D721Med (cell line): ENCODE measurements around the gene ZNF486.
"Not testable (repeated sequence)": the region's sequence is repeated elsewhere in the genome, so short reads cannot be mapped to it uniquely, and the experiment has no call there.

Experiments used
- DNase-seq: peaks from one replicate; pipeline ENCODE4 v3.0.0; 2011; ENCODE audit warnings: low spot score; ENCODE audit not compliant: insufficient read length
- FAIRE-seq: peaks from 2 replicates; lab custom pipeline; 2011; peaks lifted over from hg19 to GRCh38; lab: Jason Lieb, UNC
- TF ChIP-seq, protein P1 (sequence below): IDR thresholded peaks from 2 replicates; pipeline ENCODE4 v1.5.1; 2012; ENCODE audit warnings: mild to moderate bottlenecking, control low read depth; ENCODE audit not compliant: insufficient read depth; ENCODE audit errors: missing control alignments

The ZNF486 gene

DNA sequence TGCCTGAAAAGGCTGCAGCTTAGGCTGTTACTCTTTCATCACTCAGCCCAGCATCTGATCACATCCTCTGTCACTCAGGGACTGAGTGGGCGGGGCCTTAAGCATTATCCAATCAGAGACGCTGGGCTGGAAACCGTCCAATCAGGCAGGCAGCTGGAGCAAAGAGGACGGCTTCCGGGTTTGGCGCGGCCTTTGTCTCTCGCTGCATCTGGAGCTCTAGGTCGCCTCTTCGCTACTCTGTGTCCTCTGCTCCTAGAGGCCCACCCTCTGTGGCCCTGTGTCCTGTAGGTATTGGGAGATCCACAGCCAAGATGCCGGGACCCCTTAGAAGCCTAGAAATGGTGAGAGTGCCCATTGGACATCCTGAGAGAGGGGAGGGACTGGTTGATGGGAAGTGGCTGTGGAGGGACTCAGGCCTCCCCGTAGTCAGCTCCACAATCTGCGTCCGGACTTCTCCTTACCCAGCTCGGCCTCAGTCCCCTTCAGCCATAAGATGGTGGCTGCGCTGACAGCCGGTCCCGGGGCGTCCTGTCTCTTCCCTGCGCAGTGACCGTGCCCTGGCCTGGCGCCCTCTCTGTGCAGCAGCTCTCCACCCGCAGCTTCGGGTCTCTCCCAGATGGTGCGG, at the start of gene ZNF486:
Gene ZNF486, plus strand, starts transcription at position 195 of the 625 bp plus-strand sequence. Its CDS starts 117 bp downstream, at position 312.
- FAIRE-seq (peak; percentile 60), DNase-seq (peak; percentile 46)
- TF ChIP-seq, protein P1, sequence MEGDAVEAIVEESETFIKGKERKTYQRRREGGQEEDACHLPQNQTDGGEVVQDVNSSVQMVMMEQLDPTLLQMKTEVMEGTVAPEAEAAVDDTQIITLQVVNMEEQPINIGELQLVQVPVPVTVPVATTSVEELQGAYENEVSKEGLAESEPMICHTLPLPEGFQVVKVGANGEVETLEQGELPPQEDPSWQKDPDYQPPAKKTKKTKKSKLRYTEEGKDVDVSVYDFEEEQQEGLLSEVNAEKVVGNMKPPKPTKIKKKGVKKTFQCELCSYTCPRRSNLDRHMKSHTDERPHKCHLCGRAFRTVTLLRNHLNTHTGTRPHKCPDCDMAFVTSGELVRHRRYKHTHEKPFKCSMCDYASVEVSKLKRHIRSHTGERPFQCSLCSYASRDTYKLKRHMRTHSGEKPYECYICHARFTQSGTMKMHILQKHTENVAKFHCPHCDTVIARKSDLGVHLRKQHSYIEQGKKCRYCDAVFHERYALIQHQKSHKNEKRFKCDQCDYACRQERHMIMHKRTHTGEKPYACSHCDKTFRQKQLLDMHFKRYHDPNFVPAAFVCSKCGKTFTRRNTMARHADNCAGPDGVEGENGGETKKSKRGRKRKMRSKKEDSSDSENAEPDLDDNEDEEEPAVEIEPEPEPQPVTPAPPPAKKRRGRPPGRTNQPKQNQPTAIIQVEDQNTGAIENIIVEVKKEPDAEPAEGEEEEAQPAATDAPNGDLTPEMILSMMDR: no peak

DNA sequence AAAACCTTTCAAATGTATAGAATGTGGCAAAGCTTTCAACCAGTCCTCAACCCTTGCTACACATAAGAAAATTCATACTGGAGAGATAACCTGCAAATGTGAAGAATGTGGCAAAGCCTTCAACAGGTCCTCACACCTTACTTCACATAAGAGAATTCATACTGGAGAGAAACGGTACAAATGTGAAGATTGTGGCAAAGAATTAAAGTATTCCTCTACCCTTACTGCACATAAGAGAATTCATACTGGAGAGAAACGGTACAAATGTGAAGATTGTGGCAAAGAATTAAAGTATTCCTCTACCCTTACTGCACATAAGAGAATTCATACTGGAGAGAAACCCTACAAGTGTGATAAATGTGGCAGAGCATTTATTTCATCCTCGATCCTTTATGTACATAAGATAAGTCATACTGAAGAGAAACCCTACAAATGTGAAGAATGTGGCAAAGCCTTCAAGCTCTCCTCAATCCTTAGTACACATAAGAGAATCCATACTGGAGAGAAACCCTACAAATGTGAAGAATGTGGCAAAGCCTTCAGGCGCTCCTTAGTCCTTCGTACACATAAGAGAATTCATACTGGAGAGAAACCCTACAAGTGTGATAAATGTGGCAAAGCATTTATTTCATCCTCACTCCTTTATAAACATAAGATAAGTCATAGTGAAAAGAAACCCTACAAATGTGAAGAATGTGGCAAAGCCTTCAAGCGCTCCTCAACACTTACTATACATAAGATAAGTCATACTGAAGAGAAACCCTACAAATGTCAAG, 48.8 kb upstream of the ZNF486 start:
- not testable (repeated sequence) for DNase-seq, FAIRE-seq

DNA sequence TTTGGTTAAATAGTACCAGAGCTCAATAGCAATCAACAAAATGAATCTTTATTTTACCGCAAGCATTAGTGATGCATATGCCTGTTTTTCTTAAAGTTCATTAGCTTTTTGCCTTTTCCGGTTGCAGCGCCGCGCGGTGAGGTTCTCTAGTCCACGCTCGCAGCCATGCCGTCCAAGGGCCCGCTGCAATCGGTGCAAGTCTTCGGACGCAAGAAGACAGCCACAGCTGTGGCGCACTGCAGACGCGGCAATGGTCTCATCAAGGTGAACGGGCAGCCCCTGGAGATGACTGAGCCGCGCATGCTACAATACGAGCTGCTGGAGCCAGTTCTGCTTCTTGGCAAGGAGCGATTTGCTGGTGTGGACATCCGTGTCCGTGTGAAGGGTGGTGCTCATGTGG, 42.1 kb upstream of the ZNF486 start:
- TF ChIP-seq, protein P1: no peak
- no peak for DNase-seq
- no peak for FAIRE-seq

DNA sequence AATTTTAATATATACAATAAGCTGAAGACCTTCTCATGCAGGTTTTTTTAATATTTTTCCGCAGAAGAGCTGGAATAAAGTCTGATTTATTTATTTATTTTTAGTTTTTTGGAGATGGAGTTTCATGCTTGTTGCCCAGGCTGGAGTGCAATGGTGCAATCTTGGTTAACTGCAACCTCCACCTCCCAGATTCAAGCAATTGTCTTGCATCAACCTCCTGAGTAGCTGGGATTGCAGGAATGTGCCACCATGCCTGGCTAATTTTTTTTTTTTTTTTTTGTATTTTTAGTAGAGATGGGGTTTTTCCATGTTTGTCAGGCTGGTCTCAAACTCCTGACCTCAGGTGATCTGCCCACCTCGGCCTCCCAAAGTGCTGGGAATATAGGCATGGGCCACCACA, 34.1 kb upstream of the ZNF486 start:
- FAIRE-seq: not testable (repeated sequence)

DNA sequence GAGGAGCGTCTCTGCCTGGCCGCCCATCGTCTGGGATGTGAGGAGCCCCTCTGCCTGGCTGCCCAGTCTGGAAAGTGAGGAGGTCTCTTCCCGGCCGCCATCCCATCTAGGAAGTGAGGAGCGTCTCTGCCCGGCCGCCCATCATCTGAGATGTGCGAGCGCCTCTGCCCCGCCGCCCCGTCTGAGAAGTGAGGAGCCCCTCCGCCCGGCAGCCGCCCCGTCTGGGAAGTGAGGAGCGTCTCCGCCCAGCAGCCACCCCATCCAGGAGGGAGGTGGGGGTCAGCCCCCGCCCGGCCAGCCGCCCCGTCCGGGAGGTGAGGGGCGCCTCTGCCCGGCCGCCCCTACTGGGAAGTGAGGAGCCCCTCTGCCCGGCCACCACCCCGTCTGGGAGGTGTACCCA, 29.3 kb upstream of the ZNF486 start:
- not testable (repeated sequence) for FAIRE-seq, DNase-seq

More for the DNA sequence above, 34.1 kb upstream of the ZNF486 start:
- DNase-seq: not testable (repeated sequence)

DNA sequence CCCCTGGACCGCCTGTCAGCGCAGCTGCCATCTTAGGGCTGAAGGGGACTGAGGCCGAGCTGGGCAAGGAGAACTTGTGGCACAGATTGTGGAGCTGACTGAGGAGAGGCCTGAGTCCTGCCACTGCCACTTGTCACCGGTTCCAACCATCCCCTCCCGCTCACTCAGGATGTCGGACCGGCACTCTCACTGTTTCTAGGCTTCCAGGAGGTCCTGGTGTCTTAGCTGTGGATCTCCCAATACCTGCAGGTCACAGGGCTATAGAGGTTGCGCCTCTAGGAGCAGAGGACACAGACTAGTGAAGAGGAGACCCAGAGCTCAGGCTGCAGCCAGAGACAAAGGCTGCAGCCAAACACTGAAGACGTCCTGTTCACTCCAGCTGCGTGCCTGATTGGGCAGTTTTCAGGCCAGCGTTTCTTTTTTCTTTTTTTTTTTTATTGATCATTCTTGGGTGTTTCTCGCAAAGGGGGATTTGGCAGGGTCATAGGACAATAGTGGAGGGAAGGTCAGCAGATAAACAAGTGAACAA, 15.3 kb upstream of the ZNF486 start:
- DNase-seq: no peak
- TF ChIP-seq, protein P1: no peak
- no peak for FAIRE-seq

DNA sequence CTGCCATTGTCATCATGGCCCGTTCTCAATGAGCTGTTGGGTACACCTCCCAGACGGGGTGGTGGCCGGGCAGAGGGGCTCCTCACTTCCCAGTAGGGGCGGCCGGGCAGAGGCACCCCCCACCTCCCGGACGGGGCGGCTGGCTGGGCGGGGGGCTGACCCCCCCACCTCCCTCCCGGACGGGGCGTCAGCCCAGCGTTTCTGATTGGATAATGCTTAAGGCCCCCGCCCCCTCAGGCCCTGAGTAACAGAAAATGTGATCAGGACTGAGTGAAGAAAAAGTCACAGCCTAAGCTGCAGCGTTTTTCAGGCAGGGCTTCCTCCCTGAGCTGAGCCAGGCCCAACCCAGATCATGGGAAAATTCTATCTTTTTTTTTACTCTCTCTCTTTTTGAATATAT, 14.5 kb upstream of the ZNF486 start:
- FAIRE-seq, DNase-seq: not testable (repeated sequence)

DNA sequence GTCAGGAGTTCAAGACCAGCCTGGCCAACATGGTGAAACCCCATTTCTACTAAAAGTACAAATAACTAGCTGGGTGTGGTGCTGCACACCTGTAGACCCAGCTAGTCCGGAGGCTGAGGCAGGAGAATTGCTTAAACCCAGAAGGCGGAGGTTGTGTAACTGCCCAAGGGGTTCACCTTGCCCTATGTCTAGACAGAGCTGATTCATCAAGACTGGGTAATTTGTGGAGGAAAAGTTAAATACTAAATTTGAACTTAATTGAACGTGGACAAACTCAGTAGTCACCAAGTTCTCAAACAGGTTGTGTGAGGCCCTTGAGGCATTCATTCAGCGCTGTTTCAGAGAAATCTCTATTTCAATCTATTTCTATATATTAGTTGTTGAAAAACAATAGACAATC, 13.7 kb upstream of the ZNF486 start:
- no peak for DNase-seq
- no peak for FAIRE-seq
- TF ChIP-seq, protein P1: no peak

DNA sequence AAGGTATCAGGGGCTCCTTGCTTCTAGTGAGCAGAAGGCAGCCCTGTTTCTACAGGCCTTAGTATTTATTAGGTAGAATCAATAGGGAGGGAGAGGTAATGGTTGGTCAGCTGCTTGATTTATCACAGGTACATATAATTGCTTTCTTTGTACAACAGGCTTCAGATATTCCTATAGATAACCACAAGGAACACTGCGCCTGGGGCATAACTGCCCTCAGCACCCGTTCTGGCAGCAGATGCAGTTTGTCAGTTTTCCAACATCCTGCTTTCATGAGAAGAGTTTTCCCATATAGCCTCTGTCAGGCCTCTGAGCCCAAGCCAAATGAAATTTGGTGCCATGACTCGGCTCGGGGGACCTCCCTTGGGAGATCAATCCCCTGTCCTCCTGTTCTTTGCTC, 12.4 kb upstream of the ZNF486 start:
- DNase-seq: no peak
- FAIRE-seq: no peak
- TF ChIP-seq, protein P1: no peak
